Adrenal gland (tissue), 12 donors: ENCODE measurements around the gene TBC1D9B. TPM values are rescaled to one million over a fixed set of nuclear protein-coding genes. Genes with fewer than 3 reads are reported as not detected.

ENCODE experiments used
- DNase-seq, 7 donors: peaks; one replicate each; pipeline ENCODE4 v3.0.0-alpha.2; 2019 to 2020
- H3K27ac ChIP-seq, 5 donors: fragments of 200-600 bp; sonication (generic) in 4 of 5; 1 replicate in 3 of 5; 2 replicates in 2 of 5; pipeline versions ENCODE4 v1.5.1 to v1.8.0; 2016 to 2020; ENCODE audit warnings: mild to moderate bottlenecking in 1 of 5
- H3K27me3 ChIP-seq: fragments of 200-600 bp; 2 replicates; pipeline ENCODE4 v1.8.0; 2021
- H3K36me3 ChIP-seq, 2 donors: fragments of 200-600 bp; replicated peaks in 1 of 2; 1 replicate in 1 of 2; 2 replicates in 1 of 2; pipeline versions ENCODE4 v1.5.1 to v1.8.0; 2018 to 2022
- H3K4me1 ChIP-seq, 2 donors: fragments of 200-600 bp; replicated peaks in 1 of 2; 1 replicate in 1 of 2; 2 replicates in 1 of 2; pipeline versions ENCODE4 v1.5.1 to v1.8.0; 2018 to 2021
- H3K4me3 ChIP-seq, 4 donors: fragments of 200-600 bp; sonication (generic) in 3 of 4; one replicate each; pipeline ENCODE4 v1.5.1; 2016 to 2018
- H3K9me3 ChIP-seq, 3 donors: fragments of 200-600 bp; sonication (generic) in 1 of 3; replicated peaks in 1 of 3; 1 replicate in 2 of 3; 2 replicates in 1 of 3; pipeline versions ENCODE4 v1.5.1 to v1.8.0; 2016 to 2021
- CTCF ChIP-seq, 6 experiments: fragments of 450-650 bp in 4 of 6; fragments of 200-600 bp in 2 of 6; sonication (generic) in 1 of 6; IDR thresholded peaks; 1 replicate in 5 of 6; 2 replicates in 1 of 6; pipeline versions ENCODE4 v1.5.1 to v1.8.0; 2016 to 2021; ENCODE audit warnings: antibody characterized with exemption in 6 of 6, mild to moderate bottlenecking in 2 of 6, moderate library complexity in 1 of 6
- POLR2A ChIP-seq, 2 donors: fragments of 450-650 bp; IDR thresholded peaks; one replicate each; pipeline ENCODE4 v1.6.1; 2017; ENCODE audit warnings: antibody characterized with exemption in 2 of 2, mild to moderate bottlenecking in 2 of 2, moderate library complexity in 1 of 2
- WGBS, 4 donors: extraction: QIAGEN DNeasy Blood & Tissue Kit in 2 of 4; methylation state at CpG; one replicate each; pipeline versions ENCODE4 v1.1.5 to v1.1.7; 2013 to 2017; 5-methylcytosine and 5-hydroxymethylcytosine counted together
- intact Hi-C, 2 donors: fragments of 100-400 bp; cut with DNase I; formaldehyde crosslinking; loops; one replicate each; pipeline versions ENCODE4 v1.14.1 to v1.15.0; 2022 to 2023
- polyA plus RNA-seq, 3 donors: library from polyadenylated mRNA; stranded (reverse); fragments of 200-250 nt in 2 of 3; fragments of 350-450 nt in 1 of 3; fragmentation: Illumina TruSeq in 1 of 3; extraction: RNeasy Lipid Tissue Mini Kit (QIAGEN cat#74804) in 1 of 3; gene quantifications; one replicate each; pipeline ENCODE4 v1.2.3, GENCODE V29; 2013 to 2014
- total RNA-seq, 9 donors: library from RNA; depleted of rRNA in 4 of 9; stranded (reverse); fragments of >200 nt in 4 of 9; fragments of 120-200 nt in 1 of 9; fragmentation: NEBNext Ultra II Directional in 1 of 9; extraction: Animal tissue kit (Norgen Biotek cat#: 25700) in 1 of 9; gene quantifications; one replicate each; pipeline versions ENCODE4 v1.1.0 to v1.2.4, GENCODE V29; 2013 to 2023
- donor health status: healthy with polysubstance abuse.
- donor health status: Bipolar disorder and iron deficiency.
- donor health status: DM: yes; HTN: yes; CAD: no.
- donor health status: DM: no; HTN: no; CAD: no.
- donor health status: DM: no; HTN: no; CAD: no.
- donor health status: DM: yes; HTN: yes; CAD: no.

TBC1D9B gene
- total and polyA plus RNA-seq, 12 donors = 30.7 to 192 (median 128) TPM

GRCh38 chr5:179886190-179886911, 21.3 kb downstream of the TBC1D9B start:
- WGBS, 4 donors = 84 to 91% (median 90%) methylated on average over 14 of the region's 14 CpGs
- TF ChIP-seq POLR2A (IDR thresholded peaks at IDR 0.05) = no peak
- TF ChIP-seq CTCF (IDR thresholded peaks at IDR 0.05) = no peak
- Histone ChIP-seq H3K27ac (no peak overlapping the region), H3K4me1 (no peaks in the 10 kb centered on the region), H3K9me3 (peaks cover 0 to 12% (median 0%) of the 10 kb centered on the region in 3 donors), H3K27me3 (no peaks in the 10 kb centered on the region), H3K4me3 (no peak overlapping the region), H3K36me3 (peaks cover 0 to 60% of the 10 kb centered on the region in 2 donors)
- no peak for DNase-seq
- intact Hi-C loops = no loop called here

- no peak overlapping the region for H3K27ac ChIP-seq
- H3K9me3 ChIP-seq = peaks cover 0 to 12% (median 0%) of the 10 kb centered on the region in 3 donors
- H3K36me3 ChIP-seq = peaks cover 0 to 53% of the 10 kb centered on the region in 2 donors
- no peak for DNase-seq
- no peaks in the 10 kb centered on the region for H3K4me1 ChIP-seq
- TF ChIP-seq CTCF (IDR thresholded peaks at IDR 0.05) (no peak), POLR2A (IDR thresholded peaks at IDR 0.05) (no peak)
- intact Hi-C loops = no loop called here
- WGBS, 4 donors = 94 to 98% (median 97%) methylated on average over 13 of the region's 13 CpGs
- H3K4me3 ChIP-seq = no peak overlapping the region
- no peaks in the 10 kb centered on the region for H3K27me3 ChIP-seq
Measured at GRCh38 chr5:179885491-179886090, 22.1 kb downstream of the TBC1D9B start.

GRCh38 chr5:179883163-179883562, 24.5 kb downstream of the TBC1D9B start:
- Histone ChIP-seq H3K9me3 (peaks cover 0 to 12% (median 0%) of the 10 kb centered on the region in 3 donors), H3K27ac (no peak overlapping the region), H3K36me3 (peaks cover 0 to 42% of the 10 kb centered on the region in 2 donors), H3K27me3 (no peaks in the 10 kb centered on the region), H3K4me1 (no peaks in the 10 kb centered on the region), H3K4me3 (no peak overlapping the region)
- intact Hi-C loops = no loop called here
- 97 to 99% (median 98%) methylated on average over 3 of the region's 3 CpGs for WGBS, 4 donors
- DNase-seq = no peak
- TF ChIP-seq CTCF (IDR thresholded peaks at IDR 0.05) (no peak), POLR2A (IDR thresholded peaks at IDR 0.05) (no peak)

GRCh38 chr5:179882338-179882737, 25.4 kb downstream of the TBC1D9B start:
- intact Hi-C loops = no loop called here
- Histone ChIP-seq H3K36me3 (peaks cover 0 to 40% of the 10 kb centered on the region in 2 donors), H3K27me3 (no peaks in the 10 kb centered on the region), H3K27ac (no peak overlapping the region), H3K4me1 (no peaks in the 10 kb centered on the region), H3K4me3 (no peak overlapping the region), H3K9me3 (peaks cover 0 to 12% (median 0%) of the 10 kb centered on the region in 3 donors)
- no peak for DNase-seq
- TF ChIP-seq CTCF (IDR thresholded peaks at IDR 0.05) (no peak), POLR2A (IDR thresholded peaks at IDR 0.05) (no peak)
- WGBS, 4 donors = 85 to 99% (median 87%) methylated on average over 4 of the region's 4 CpGs
